ENCODE results near the gene IMMP2L.

The IMMP2L gene

DNA sequence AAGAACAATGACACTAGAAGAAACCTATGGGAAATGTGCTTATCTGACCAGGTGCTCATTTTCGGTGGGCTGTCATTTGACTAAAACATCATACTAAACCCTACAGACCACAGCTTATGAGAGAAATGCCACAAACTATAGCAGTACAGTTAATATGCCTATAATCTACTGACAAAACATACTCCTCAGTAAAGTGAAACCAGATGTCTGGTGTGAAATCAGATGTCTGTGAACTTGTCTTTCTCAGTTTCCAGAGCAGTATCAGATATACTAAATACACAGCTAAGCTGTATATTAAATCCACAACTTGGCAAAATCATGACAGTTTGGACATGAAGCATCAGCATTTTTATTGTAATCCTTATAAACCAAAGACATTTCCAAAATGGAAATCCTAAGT is 3.3 kb downstream of the IMMP2L start:
- H3K4me3 ChIP-seq (ENCODE audit: low read length in 2 of 2): no peak overlapping the region
- H3K27me3 ChIP-seq (ENCODE audit: control insufficient read depth in 1 of 2, insufficient read depth in 2 of 2, low read length in 2 of 2): no peaks in the 10 kb centered on the region
- H3K4me1 ChIP-seq (ENCODE audit: control insufficient read depth, insufficient read depth, low read length): no peaks in the 10 kb centered on the region
- H3K27ac ChIP-seq (ENCODE audit: low read length): no peak overlapping the region
- no peak overlapping the region for H3K9ac ChIP-seq (ENCODE audit: low read length in 2 of 2)
- H3K9me3 ChIP-seq (ENCODE audit: control insufficient read depth in 2 of 2, low read length in 2 of 2): no peaks in the 10 kb centered on the region
- H3K36me3 ChIP-seq (ENCODE audit: control insufficient read depth in 2 of 2, insufficient read depth in 2 of 2, low read length in 2 of 2): peaks cover 7 to 8% of the 10 kb centered on the region in 2 donors

DNA sequence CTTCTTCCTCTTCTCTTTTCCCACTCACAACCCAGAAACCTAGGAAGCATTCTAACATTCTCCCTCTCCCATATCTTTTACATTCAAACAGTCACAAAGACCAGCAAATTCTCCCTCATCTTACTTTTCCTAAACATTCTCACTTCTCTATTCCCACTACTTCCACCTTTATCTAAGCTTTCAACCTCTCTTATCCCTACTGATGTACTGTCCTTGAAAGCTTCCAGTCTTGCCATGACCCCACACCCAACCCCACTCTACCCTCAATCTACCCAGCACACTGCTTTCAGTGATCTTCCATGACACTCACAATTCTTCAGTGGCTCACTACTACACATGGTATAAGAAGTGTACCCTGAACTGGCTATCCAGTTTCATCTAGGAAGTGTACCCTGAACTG is 5.3 kb downstream of the IMMP2L start:
- Histone ChIP-seq H3K9ac (ENCODE audit: low read length in 2 of 2) (no peak overlapping the region), H3K27ac (ENCODE audit: low read length) (no peak overlapping the region), H3K4me1 (ENCODE audit: control insufficient read depth, insufficient read depth, low read length) (no peaks in the 10 kb centered on the region), H3K4me3 (ENCODE audit: low read length in 2 of 2) (no peak overlapping the region), H3K9me3 (ENCODE audit: control insufficient read depth in 2 of 2, low read length in 2 of 2) (no peaks in the 10 kb centered on the region), H3K36me3 (ENCODE audit: control insufficient read depth in 2 of 2, insufficient read depth in 2 of 2, low read length in 2 of 2) (peaks cover 7 to 11% of the 10 kb centered on the region in 2 donors), H3K27me3 (ENCODE audit: control insufficient read depth in 1 of 2, insufficient read depth in 2 of 2, low read length in 2 of 2) (no peaks in the 10 kb centered on the region)

DNA sequence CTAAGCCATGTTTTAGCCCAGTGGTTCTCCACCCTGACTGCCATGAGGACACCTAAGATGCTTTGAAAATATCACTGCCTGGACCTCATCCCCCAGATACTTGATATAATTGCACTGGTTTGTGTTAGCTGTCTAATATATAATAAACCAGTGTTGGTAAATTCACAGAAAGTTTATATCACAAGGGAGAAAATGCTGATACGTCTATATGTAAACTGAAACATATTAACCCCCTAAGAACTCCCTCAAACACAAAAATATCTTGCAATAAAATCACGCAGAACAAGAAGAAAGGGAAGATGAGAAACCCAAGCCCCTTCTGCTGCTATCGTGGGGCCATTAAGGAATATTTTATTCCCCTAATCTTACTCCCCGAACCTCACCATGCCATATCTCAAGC is 8.2 kb downstream of the IMMP2L start:
- Histone ChIP-seq H3K9me3 (ENCODE audit: control insufficient read depth in 2 of 2, low read length in 2 of 2) (no peaks in the 10 kb centered on the region), H3K4me3 (ENCODE audit: low read length in 2 of 2) (no peak overlapping the region), H3K9ac (ENCODE audit: low read length in 2 of 2) (no peak overlapping the region), H3K4me1 (ENCODE audit: control insufficient read depth, insufficient read depth, low read length) (no peaks in the 10 kb centered on the region), H3K36me3 (ENCODE audit: control insufficient read depth in 2 of 2, insufficient read depth in 2 of 2, low read length in 2 of 2) (peaks cover 11 to 15% of the 10 kb centered on the region in 2 donors), H3K27me3 (ENCODE audit: control insufficient read depth in 1 of 2, insufficient read depth in 2 of 2, low read length in 2 of 2) (no peaks in the 10 kb centered on the region), H3K27ac (ENCODE audit: low read length) (no peak overlapping the region)

DNA sequence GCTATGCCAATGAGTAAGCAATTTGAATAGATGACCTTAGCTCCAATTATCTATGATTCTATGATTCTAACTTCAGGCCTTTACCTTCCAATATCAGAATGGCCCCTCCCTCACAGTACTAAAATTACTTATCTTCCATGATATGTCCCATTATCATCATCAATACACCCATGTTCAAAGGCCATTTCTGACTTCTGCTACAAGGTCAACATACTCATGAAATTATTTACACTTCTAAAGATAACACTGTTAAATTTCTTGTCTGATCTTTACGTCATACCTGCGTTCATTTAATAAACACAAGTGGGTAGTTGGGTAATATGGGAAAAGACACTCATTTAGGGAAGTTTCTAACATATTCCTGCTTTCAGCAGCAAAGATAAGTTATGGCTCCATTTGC is 21.2 kb downstream of the IMMP2L start:
- Histone ChIP-seq H3K9ac (ENCODE audit: low read length in 2 of 2) (no peak overlapping the region), H3K4me3 (ENCODE audit: low read length in 2 of 2) (no peak overlapping the region), H3K36me3 (ENCODE audit: control insufficient read depth in 2 of 2, insufficient read depth in 2 of 2, low read length in 2 of 2) (no peaks in the 10 kb centered on the region), H3K27ac (ENCODE audit: low read length) (no peak overlapping the region), H3K27me3 (ENCODE audit: control insufficient read depth in 1 of 2, insufficient read depth in 2 of 2, low read length in 2 of 2) (no peaks in the 10 kb centered on the region), H3K9me3 (ENCODE audit: control insufficient read depth in 2 of 2, low read length in 2 of 2) (no peaks in the 10 kb centered on the region), H3K4me1 (ENCODE audit: control insufficient read depth, insufficient read depth, low read length) (no peaks in the 10 kb centered on the region)

DNA sequence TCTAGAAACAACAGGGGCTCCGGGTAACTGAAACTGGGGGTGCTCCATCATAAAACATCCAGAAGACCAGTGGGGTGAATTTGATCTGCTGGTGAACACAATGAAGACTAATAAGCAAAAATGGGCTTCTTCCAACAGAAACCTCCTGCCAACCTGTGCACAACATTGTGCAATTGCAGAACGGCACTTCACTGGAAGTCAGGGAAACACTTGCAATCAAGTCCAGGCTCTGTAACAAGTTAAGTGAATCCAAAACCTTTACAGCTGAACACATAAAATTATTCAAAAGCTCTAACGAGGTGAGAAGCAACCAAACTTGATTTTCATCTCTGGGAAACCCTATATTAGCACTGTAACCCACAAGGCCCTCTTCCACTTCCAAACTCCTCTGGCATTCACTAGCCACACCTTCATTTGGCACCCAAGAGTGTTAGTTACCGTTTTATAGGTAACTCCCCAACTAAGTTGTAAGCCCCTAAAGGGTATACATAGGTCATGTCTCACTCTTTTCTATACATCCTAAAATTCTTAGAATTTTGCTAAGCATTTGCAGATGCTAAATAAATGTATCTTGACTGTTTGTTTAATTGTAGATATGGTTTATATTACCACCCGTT is 22.0 kb downstream of the IMMP2L start:
- Histone ChIP-seq H3K9ac (ENCODE audit: low read length in 2 of 2) (no peak overlapping the region), H3K4me1 (ENCODE audit: control insufficient read depth, insufficient read depth, low read length) (no peaks in the 10 kb centered on the region), H3K9me3 (ENCODE audit: control insufficient read depth in 2 of 2, low read length in 2 of 2) (no peaks in the 10 kb centered on the region), H3K27ac (ENCODE audit: low read length) (no peak overlapping the region), H3K36me3 (ENCODE audit: control insufficient read depth in 2 of 2, insufficient read depth in 2 of 2, low read length in 2 of 2) (no peaks in the 10 kb centered on the region), H3K4me3 (ENCODE audit: low read length in 2 of 2) (no peak overlapping the region), H3K27me3 (ENCODE audit: control insufficient read depth in 1 of 2, insufficient read depth in 2 of 2, low read length in 2 of 2) (no peaks in the 10 kb centered on the region)

DNA sequence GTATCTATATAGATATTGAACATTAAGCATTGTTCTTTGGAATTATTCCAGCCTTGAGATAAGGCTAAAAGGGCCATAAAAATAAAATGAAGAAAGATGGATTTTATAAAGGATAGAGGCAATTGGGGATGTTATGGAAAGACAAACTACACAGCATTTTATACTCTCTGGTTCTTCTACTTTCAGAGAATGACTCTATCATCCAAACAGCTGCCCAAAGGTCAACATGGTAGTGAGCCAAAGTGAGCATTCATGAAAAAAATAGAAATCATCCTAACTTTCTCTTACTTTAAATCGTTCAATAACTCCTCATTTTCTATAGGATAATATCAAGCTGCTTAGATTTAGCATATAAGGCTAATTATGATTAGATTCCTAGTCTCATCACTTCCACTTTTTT is 25.2 kb downstream of the IMMP2L start:
- H3K27ac ChIP-seq (ENCODE audit: low read length): no peak overlapping the region
- H3K36me3 ChIP-seq (ENCODE audit: control insufficient read depth in 2 of 2, insufficient read depth in 2 of 2, low read length in 2 of 2): no peaks in the 10 kb centered on the region
- no peaks in the 10 kb centered on the region for H3K9me3 ChIP-seq (ENCODE audit: control insufficient read depth in 2 of 2, low read length in 2 of 2)
- no peak overlapping the region for H3K9ac ChIP-seq (ENCODE audit: low read length in 2 of 2)
- no peak overlapping the region for H3K4me3 ChIP-seq (ENCODE audit: low read length in 2 of 2)
- peaks cover 6% of the 10 kb centered on the region for H3K4me1 ChIP-seq (ENCODE audit: control insufficient read depth, insufficient read depth, low read length)
- no peaks in the 10 kb centered on the region for H3K27me3 ChIP-seq (ENCODE audit: control insufficient read depth in 1 of 2, insufficient read depth in 2 of 2, low read length in 2 of 2)

DNA sequence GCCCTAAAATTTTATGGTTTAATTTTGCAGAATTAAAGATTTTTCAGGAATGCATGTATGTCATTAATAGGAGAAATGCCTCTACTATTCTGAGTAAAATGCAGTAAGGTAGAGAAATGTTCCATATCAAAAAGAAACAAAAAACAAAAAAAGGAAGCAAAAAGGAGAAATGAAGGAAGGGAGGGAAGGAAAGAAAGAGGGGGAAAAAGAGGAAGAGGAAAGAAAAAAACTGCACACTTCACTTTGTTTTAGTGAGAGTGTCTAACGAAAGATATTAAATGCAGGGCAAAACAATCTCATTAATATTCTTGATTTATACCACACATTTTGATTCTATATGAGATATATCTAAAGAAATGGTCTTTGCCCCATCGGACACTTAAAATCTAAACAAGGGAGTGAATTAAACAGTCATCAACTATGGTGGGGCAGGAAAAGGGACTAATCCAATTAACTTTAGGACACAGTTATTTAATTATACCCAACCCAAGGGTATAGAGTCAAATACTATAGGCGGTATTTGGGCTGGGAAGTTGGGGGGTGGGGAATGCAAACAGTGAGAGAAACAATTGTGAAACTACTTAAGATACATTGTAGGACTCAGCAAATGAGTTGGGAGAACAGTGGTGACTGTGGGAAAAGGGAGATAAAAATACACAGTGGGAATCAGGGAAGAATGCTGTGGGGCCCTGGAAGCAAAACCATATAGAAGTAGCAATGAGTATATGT is 27.0 kb downstream of the IMMP2L start:
- no peaks in the 10 kb centered on the region for H3K9me3 ChIP-seq (ENCODE audit: control insufficient read depth in 2 of 2, low read length in 2 of 2)

DNA sequence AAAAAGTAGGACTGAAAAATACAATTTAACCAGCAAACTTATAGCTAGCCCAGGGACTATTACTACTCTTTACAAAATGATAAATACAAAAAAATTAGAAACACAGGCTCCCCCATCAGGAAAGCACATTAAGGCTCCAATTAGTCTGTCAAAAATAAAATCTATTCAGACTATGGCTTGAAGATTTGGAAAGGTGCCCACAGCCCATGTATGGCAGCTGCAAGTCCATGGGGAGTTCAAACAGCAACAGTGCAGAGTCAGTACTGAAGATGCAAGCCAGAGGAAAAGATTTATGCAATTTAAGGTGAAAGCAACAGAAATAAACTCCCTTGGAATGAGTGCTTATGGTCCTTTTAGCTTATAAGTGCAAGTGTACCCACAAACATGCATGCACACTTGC is 29.7 kb downstream of the IMMP2L start:
- Histone ChIP-seq H3K27ac (ENCODE audit: low read length) (no peak overlapping the region), H3K36me3 (ENCODE audit: control insufficient read depth in 2 of 2, insufficient read depth in 2 of 2, low read length in 2 of 2) (no peaks in the 10 kb centered on the region), H3K27me3 (ENCODE audit: control insufficient read depth in 1 of 2, insufficient read depth in 2 of 2, low read length in 2 of 2) (no peaks in the 10 kb centered on the region), H3K4me1 (ENCODE audit: control insufficient read depth, insufficient read depth, low read length) (peaks cover 6% of the 10 kb centered on the region), H3K9me3 (ENCODE audit: control insufficient read depth in 2 of 2, low read length in 2 of 2) (no peaks in the 10 kb centered on the region), H3K9ac (ENCODE audit: low read length in 2 of 2) (no peak overlapping the region), H3K4me3 (ENCODE audit: low read length in 2 of 2) (no peak overlapping the region)

More for the DNA sequence above, 27.0 kb downstream of the IMMP2L start:
- Histone ChIP-seq H3K9ac (ENCODE audit: low read length in 2 of 2) (no peak overlapping the region), H3K27me3 (ENCODE audit: control insufficient read depth in 1 of 2, insufficient read depth in 2 of 2, low read length in 2 of 2) (no peaks in the 10 kb centered on the region), H3K36me3 (ENCODE audit: control insufficient read depth in 2 of 2, insufficient read depth in 2 of 2, low read length in 2 of 2) (no peaks in the 10 kb centered on the region), H3K4me3 (ENCODE audit: low read length in 2 of 2) (no peak overlapping the region), H3K27ac (ENCODE audit: low read length) (no peak overlapping the region), H3K4me1 (ENCODE audit: control insufficient read depth, insufficient read depth, low read length) (peaks cover 6% of the 10 kb centered on the region)

DNA sequence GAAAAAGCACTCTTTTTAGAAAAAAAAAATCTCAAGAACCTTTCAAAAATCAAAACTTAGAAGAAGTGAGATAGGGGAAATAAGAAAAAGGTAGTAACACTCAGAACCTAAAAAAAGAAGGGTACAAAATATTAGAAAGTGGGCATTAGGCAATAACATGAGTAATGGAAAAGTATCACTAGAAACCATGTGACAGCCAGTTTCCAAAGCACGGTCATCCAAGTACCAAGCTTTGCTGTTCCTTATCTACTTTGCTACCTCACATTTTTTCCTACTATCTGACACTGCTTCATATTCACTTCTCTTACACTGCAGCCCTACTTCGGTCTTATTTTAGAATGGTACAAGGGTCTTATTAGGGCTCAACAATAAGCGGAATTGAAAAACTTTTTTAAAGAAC is 30.3 kb downstream of the IMMP2L start:
- no peak overlapping the region for H3K4me3 ChIP-seq (ENCODE audit: low read length in 2 of 2)
- no peak overlapping the region for H3K27ac ChIP-seq (ENCODE audit: low read length)
- H3K9ac ChIP-seq (ENCODE audit: low read length in 2 of 2): no peak overlapping the region
- no peaks in the 10 kb centered on the region for H3K36me3 ChIP-seq (ENCODE audit: control insufficient read depth in 2 of 2, insufficient read depth in 2 of 2, low read length in 2 of 2)
- no peaks in the 10 kb centered on the region for H3K9me3 ChIP-seq (ENCODE audit: control insufficient read depth in 2 of 2, low read length in 2 of 2)
- peaks cover 6% of the 10 kb centered on the region for H3K4me1 ChIP-seq (ENCODE audit: control insufficient read depth, insufficient read depth, low read length)
- no peaks in the 10 kb centered on the region for H3K27me3 ChIP-seq (ENCODE audit: control insufficient read depth in 1 of 2, insufficient read depth in 2 of 2, low read length in 2 of 2)

DNA sequence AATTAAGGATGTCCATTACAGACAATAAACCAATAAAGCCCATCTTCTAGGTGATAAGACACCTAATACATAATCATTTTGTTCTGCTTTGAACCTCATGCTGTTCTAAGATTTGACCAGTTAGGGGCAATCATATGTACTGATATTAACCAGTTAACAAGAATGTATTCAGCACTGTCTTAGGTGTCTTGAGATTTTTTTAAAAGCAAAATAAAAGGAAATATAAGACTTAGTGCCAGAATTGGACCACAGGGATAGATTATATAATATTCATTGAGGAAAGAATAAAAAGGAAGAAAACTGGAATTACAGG is 32.0 kb downstream of the IMMP2L start:
- H3K9ac ChIP-seq (ENCODE audit: low read length in 2 of 2): no peak overlapping the region
- H3K4me3 ChIP-seq (ENCODE audit: low read length in 2 of 2): no peak overlapping the region
- H3K27me3 ChIP-seq (ENCODE audit: control insufficient read depth in 1 of 2, insufficient read depth in 2 of 2, low read length in 2 of 2): no peaks in the 10 kb centered on the region
- H3K9me3 ChIP-seq (ENCODE audit: control insufficient read depth in 2 of 2, low read length in 2 of 2): no peaks in the 10 kb centered on the region
- peaks cover 6% of the 10 kb centered on the region for H3K4me1 ChIP-seq (ENCODE audit: control insufficient read depth, insufficient read depth, low read length)
- H3K27ac ChIP-seq (ENCODE audit: low read length): no peak overlapping the region
- H3K36me3 ChIP-seq (ENCODE audit: control insufficient read depth in 2 of 2, insufficient read depth in 2 of 2, low read length in 2 of 2): no peaks in the 10 kb centered on the region

DNA sequence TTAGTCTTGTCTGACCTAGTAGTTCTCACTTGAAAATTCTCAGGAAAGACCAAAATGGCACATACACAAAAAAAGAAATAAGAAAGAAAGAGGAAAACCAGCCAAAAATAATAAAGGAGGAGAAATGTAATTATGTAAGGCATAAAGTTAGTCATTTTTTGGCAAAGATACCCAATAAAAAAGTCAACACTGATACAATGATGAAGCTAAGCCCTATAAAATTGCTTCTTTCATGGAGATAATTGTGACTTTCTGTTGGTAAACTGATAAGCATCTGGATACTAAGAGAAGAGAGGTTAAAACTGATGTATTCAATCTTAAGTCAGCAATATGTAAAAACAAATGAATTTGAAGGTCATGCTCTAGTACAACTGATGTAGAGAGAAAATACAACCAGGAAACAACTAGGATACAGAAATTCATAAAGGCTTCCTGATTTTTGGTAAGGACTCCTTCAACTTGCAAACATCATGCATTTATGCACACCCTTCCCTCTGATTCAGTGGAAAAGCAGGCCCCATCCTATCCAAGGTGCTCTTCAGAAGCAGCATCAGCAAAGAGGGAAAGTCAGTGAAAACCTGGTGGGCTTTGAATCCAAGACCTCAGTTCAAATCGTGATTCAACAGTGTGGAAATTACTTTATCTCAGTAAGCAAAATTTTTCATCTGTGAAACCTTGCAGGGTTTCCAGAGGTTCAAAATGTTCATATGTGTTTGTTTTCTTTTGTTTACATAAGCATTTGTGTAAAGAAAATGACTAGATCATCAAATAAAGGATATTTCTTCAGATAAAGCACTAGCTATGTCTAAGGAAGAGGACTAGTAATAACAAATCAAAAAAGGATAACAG is 32.6 kb downstream of the IMMP2L start:
- Histone ChIP-seq H3K27ac (ENCODE audit: low read length) (no peak overlapping the region), H3K9me3 (ENCODE audit: control insufficient read depth in 2 of 2, low read length in 2 of 2) (no peaks in the 10 kb centered on the region), H3K27me3 (ENCODE audit: control insufficient read depth in 1 of 2, insufficient read depth in 2 of 2, low read length in 2 of 2) (no peaks in the 10 kb centered on the region), H3K9ac (ENCODE audit: low read length in 2 of 2) (no peak overlapping the region), H3K36me3 (ENCODE audit: control insufficient read depth in 2 of 2, insufficient read depth in 2 of 2, low read length in 2 of 2) (no peaks in the 10 kb centered on the region), H3K4me3 (ENCODE audit: low read length in 2 of 2) (no peak overlapping the region), H3K4me1 (ENCODE audit: control insufficient read depth, insufficient read depth, low read length) (peaks cover 6% of the 10 kb centered on the region)
